ENCODE results near the gene SMLR1.
"Not testable (repeated sequence)": the region's sequence is repeated elsewhere in the genome, so short reads cannot be mapped to it uniquely, and the experiment has no call there.

SMLR1 gene

GRCh38 chr6:130827247-130828149, at the start of gene SMLR1:
SMLR1 (plus strand) TSS chr6:130827406; CDS start chr6:130827414, 8 bp downstream.
- DNase-seq, result no peak

GRCh38 chr6:130778946-130779657, 48.1 kb upstream of the SMLR1 start:
- DNase-seq, result peak; percentile 48

DNA sequence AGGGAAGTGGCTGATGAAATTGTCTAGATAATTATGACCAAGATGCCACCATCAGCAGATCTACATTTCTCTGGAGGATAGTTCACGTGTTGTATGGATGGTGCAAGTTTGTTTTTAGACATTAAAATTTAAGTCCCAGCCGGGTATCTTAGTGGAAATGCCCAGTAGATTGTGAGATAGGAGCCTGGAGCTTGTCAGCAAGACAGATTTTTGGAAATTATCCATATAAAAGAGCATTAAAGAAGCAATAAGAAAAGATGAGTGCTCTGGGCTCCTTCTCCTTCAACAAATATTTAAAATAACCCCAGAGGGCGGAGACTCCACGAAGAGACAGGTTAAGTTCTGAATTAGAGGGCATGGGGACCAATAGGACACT, 47.6 kb upstream of the SMLR1 start:
- no peak for DNase-seq

GRCh38 chr6:130780122-130780521, 47.1 kb upstream of the SMLR1 start:
- DNase-seq, result no peak

- no peak for DNase-seq
Measured at GRCh38 chr6:130781557-130781956, 45.6 kb upstream of the SMLR1 start.

DNA sequence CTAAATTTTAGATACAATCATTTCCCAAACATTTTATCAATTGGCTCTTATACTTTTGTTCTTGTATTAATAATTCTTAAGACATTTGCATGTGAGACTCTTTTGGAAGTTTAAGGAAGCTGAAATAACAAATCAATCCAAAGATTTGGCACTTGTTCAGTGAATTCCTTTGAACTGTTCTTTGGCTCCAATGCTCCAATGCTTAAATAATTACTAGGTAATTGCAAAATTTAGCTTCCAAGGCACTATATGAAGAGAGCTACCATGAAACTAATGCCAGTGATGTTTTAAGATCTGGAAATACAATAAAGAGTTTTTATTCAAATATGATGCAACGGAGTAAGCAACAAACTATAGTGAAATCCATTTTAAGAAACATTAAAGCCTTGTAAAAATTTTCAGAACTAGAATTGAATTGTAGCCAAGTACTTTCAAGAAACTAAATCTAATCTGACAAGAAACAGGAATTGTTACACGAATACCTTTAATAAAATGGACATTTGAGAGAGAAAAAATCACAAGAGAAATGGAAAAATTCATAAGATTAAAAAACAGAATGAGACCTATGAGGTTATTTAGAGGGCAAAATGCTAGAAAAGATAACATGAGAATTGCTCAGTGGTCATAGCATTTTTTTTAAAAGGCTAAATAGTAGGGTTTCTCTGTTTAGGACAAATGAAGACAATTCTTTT, 43.6 kb upstream of the SMLR1 start:
- DNase-seq, result no peak

GRCh38 chr6:130787726-130788500, 39.3 kb upstream of the SMLR1 start:
- no peak for DNase-seq

GRCh38 chr6:130788954-130789353, 38.3 kb upstream of the SMLR1 start:
- no peak for DNase-seq

- no peak for DNase-seq
Measured at GRCh38 chr6:130794010-130794697, 33.1 kb upstream of the SMLR1 start.

DNA sequence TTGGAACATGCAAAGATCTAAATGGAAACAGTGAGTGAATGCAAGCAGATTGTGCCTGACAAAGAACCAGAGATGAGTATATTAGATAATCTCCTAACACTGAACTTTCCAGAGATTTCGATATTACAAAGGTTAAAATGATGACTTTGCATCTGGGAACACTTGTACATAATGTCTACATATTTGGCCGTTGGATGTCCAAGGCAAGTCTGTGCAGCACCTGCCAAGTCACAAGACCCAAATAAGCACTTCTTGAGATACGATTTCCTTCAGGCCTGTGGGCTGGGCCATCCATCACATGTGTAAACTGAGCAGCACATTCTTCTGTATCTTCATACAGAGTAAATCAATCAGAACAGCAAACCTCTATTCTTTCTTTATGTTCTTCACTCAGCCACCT, 32.5 kb upstream of the SMLR1 start:
- peak; percentile 11 for DNase-seq

DNA sequence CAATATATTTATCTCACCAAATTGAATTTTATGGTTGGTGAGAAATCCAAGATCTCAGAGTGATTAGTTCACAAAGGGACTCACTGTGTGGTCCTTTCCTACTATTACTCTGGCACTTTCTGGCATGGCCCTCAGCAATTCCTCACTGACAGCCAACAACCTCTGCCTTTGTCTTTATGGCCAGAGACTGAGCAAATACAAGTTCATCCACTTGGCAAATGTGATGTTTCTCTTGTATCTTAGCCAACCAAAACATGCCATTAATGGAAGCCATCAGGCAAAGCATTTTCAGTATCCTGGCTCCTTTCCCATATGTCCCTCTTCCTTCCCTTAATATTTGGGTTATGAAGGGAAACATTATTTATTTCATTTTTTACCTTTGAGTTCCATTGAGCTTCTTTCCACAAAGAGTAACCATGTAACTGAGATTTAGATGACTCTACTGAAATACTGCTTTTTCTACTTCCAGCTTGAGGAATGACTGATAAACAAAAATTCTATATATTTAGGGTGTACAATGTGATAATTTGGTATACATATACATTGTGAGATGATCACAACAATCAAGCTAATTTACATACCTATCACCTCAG, 30.8 kb upstream of the SMLR1 start:
- peak; percentile 77 for DNase-seq

GRCh38 chr6:130797061-130797460, 30.1 kb upstream of the SMLR1 start:
- no peak for DNase-seq

DNA sequence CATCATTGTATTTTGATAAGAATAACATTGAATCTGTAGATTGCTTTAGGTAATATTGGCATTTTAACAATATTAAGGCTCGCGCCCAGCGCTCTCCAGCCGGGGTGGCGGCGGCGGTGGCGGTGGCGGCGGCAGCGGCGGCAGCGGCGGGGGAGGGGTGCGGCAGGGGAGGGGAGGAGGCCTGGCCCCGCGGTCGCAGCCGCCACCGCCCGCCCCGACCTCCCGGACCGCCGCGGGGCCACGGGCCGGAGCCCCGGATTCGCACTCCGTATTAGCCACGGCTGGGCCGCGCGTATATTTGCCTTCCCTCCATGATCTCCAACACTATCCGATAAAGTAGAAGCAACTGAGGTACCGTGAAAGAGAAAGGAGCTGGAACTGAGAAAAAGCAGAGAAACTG, 25.8 kb upstream of the SMLR1 start:
- not testable (repeated sequence) for DNase-seq

DNA sequence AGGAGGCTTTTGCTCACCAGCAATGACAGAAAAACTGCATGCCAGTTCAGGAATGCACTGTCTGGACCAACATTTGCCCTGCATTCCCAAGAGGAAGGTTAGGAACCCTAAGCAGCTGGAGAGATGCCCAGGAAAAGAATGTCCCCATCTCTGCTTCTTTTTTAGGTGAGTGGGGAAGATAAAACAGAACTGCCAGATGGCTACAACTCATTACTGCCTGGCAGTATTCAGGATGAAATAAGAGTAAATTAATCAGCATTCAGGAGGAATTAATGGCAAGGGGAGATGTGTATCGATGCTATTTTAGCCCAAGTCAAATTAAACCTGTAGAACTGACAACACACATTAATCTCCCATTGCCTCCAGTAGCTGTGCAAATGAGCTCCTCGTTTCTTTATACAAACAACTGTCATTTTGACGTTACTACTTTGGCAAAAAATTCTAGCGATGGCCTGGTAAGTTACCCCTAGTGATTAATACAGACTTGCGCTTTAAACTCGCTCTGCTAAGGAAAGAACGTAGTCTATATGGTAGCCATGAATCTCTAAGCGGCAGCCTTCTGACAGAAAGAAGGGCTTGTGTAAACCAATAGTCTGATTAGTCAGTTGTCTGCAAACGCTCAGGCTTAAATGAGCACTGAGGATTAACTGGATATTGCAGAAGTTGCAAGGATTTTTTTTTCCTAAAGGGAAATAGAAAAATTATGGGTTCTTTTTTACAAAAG, 16.7 kb upstream of the SMLR1 start:
- DNase-seq, result peak; percentile 15

DNA sequence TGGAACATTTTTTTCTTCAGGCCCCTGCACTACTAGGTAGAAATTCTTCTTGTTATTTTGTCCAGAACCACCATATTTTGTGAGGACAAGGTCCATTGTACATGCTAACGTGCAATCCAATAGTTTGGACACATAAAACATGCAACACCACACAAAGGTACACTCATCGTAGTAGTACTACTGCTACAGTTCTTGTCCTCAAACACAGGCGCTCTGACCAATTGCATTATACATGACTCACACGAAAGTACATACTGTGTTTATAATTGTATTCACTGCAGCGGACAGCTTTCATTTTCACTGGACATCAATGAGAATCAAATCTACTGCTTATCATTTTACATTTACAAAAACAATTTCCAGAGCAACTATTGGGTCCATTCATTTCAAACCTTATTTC, 15.3 kb upstream of the SMLR1 start:
- no peak for DNase-seq

DNA sequence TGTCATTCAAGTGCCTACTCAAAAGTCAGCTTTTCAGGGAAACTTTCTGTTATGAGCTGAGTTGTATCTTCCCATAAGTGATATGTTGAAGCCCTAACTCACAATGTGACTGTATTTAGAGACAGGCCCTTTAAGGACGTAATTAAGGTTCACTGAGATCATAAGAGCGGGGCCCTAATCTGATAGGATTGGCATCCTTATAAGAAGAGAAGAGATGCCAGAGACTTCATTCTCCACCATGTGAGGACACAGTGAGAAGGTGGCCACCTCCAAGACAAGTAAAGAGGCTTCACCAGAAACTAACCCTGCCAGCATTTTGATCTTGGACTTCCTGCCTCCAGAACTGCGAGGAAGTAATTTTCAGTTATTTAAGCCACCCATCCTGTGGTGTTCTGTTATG, 12.7 kb upstream of the SMLR1 start:
- DNase-seq, result no peak

DNA sequence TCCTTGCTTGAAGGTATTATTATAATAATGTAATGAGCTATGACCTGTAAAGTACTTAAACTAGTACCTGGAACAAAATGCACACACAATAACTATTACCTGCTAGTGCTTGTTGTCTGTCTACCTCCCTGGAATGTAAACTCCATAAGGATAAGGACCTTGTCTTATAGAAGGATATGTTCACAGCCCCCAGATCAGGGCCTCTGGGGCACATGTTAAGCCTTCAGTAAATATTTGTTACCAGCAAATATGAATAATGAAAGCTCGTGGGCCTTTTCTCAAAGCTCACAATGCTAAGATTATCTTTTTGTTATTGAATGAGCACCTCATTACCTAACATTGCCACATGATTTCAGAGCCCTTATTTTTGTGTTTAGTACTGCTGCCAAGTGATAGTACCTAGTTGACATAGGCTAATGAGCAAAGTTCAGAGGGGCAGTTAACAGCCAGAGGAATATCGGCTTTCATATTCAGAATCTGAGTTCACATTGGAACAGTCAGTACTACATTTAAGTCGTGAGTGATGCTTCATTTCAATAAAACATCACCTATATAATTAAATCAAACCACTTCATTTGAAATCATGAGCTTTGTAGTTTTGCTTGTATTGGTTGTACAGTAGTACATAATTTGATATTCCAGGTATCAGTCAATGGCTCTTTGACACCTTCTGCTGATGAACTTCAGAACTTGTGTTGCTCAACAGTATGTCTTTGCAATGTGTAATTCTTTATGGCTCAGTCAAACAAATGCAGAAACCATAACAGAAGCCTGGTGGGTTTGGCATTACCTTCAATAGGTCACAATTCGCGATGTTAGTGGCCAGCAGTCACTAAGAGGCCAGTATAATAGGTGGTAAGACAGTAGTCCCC, 11.8 kb upstream of the SMLR1 start:
- no peak for DNase-seq

- no peak for DNase-seq
Measured at GRCh38 chr6:130822736-130823135, 4.5 kb upstream of the SMLR1 start.

GRCh38 chr6:130824978-130825694, 2.1 kb upstream of the SMLR1 start:
- no peak for DNase-seq
